HS-5 (cell line): ENCODE data around the gene TBC1D13.
"Not testable (repeated sequence)": the region's sequence is repeated elsewhere in the genome, so short reads cannot be mapped to it uniquely, and the experiment has no call there.

Experiments used
- DNase-seq: peaks from one replicate; pipeline ENCODE4 v3.0.0-alpha.2; 2012; ENCODE audit warnings: low read depth

TBC1D13 gene

GRCh38 chr9:128847803-128848202 is 60.8 kb downstream of the TBC1D13 start:
- DNase-seq: no peak

GRCh38 chr9:128851024-128851423 is 64.0 kb downstream of the TBC1D13 start:
- DNase-seq: not testable (repeated sequence)

GRCh38 chr9:128851779-128852600 is 64.9 kb downstream of the TBC1D13 start:
- not testable (repeated sequence) for DNase-seq

- DNase-seq: not testable (repeated sequence)
These were observed 65.6 kb downstream of the TBC1D13 start for GRCh38 chr9:128852646-128853045.

- not testable (repeated sequence) for DNase-seq
These were observed 67.4 kb downstream of the TBC1D13 start for GRCh38 chr9:128854454-128854853.

- not testable (repeated sequence) for DNase-seq
These were observed 71.4 kb downstream of the TBC1D13 start for GRCh38 chr9:128858476-128858875.
